GM21619 (cell line): ENCODE data around the gene OXA1L.
"Not testable (repeated sequence)": the region's sequence is repeated elsewhere in the genome, so short reads cannot be mapped to it uniquely, and the experiment has no call there.

Source experiments
- ATAC-seq: cut with Tn5 transposase; IDR thresholded peaks from one replicate; pipeline ENCODE4 v1.9.1; 2021; ENCODE audit not compliant: unreplicated experiment

Gene OXA1L

GRCh38 chr14:22766457-22767322, at the start of gene OXA1L:
Gene OXA1L (plus strand): TSS chr14:22766688. CDS start chr14:22766702, 14 bp downstream.
- peak; percentile 70 for ATAC-seq

DNA sequence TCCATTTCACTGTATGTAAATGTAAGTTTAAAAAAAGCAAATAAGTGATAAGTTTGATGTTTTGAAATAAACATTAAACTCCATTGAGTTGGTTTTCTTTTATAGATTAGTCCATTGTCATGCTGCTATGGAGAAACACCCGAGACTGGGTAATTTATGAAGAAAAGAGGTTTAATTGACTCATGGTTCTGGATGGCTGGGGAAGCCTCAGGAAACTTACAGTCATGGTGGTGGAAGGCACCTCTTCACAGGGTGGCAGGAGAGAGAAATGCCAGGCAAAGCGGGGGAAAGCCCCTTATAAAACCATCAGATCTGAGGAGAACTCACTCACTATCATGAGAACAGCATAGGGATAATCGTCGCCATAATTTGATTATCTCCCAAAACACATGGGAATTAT, 48.4 kb upstream of the OXA1L start:
- no peak for ATAC-seq

DNA sequence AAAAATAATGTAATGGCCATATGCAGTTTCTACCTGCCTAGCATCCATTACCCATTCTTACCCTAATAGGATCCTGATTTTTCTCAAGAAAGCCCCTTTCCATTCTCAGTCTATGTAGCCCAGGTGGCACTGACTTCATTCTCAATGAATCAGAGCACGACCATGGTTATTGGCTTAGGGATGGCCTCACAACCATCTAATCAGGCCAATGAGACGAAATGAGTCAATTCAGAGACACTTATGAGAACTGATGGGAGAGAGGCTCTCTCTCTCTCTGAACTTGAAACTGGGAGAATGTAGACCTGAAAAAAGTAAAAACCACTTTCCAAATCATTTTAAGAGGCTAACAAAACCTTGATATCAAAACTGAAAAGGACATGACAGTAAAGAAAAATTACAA, 45.3 kb upstream of the OXA1L start:
- ATAC-seq: no peak

DNA sequence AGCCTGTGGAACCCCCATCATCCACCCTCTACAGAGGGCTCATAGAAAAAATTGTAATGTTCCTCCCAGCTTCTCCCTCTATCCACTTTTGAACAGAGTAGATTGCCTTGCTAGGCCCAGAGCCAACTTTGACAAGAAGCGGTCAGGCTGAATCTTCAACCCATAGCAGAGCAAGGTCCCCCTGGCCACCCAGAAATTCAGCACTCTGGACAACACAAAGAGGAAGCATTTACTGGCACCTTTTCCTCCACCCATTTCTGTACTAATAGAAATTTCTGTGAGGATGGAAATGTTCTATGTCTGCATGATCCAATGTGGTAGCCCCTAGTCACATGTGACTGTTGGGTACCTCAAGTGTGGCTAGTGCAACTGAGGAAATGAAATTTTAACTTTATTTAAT, 42.7 kb upstream of the OXA1L start:
- ATAC-seq: no peak

GRCh38 chr14:22724847-22725246, 41.6 kb upstream of the OXA1L start:
- not testable (repeated sequence) for ATAC-seq

DNA sequence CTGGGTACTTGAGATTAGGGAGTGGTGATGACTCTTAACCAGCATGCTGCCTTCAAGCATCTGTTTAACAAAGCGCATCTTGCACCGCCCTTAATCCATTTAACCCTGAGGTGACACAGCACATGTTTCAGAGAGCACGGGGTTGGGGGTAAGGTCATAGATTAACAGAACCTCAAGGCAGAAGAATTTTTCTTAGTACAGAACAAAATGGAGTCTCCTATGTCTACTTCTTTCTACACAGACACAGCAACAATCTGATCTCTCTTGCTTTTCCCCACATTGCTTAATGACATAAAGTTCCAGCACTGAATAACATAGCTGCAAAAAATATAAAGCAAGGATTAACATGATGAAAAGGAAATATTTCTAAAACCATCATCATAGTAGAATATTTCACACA, 41.1 kb upstream of the OXA1L start:
- ATAC-seq: not testable (repeated sequence)

DNA sequence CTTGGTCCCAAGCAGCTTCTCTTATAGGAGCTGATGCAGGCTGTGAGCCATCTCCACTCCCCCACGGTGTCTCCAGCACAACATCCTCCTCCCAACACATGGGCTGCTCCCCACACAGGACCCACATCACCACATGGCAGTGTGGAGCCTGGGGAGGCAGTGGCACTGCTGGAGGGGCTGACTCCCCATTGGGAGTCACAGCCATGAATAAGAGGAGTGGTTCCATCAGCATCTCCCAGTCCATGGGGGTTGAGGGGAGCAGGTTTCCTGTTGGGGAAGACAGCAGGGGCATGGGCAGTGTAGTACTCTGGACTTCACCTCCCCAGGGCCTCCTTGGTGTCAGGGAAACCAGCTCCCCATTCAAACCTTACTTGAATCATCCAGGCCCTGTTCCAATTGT, 40.5 kb upstream of the OXA1L start:
- ATAC-seq: no peak

GRCh38 chr14:22732062-22732461, 34.4 kb upstream of the OXA1L start:
- ATAC-seq: not testable (repeated sequence)

DNA sequence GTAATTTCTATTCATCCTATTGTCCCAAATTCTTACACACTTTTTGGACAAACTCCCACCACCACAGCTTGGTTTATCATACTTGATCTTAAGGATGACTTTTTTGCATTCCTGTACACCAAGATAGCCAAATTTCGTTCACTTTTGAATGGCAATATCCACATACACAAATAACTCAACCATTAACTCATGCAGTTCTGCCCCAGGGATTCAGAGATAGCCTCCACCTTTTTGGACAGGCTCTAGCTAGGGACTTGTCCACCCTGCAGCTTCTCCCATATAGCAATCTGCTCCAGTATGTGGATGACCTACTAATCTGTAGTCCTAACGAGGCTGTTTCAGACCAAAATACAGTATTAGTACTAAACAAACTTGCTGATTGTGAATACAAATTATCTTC, 32.7 kb upstream of the OXA1L start:
- ATAC-seq: no peak

- ATAC-seq: no peak
Measured at GRCh38 chr14:22735096-22735495, 31.4 kb upstream of the OXA1L start.

GRCh38 chr14:22736384-22736783, 30.1 kb upstream of the OXA1L start:
- not testable (repeated sequence) for ATAC-seq

- ATAC-seq: peak; percentile 61
Measured at GRCh38 chr14:22737052-22737451, 29.4 kb upstream of the OXA1L start.

DNA sequence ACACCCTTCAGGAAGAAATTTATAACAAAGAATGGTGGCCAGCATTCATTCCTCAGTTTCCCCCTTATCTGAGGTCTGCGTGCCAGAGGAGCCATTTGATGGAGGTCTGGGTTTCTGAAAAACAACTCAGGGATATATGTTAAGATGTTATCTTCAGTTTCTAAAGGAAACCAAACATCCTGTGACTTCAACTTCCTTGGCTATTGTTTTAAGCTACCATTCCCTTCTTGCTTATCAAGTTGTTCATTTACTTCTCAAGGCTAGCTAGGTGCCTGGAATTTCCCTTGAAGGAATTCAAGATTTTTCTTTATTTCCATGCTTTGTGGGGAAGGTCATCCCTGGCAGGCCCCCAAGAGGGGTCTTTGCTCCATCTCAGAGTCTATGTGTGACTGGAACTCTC, 27.1 kb upstream of the OXA1L start:
- no peak for ATAC-seq

DNA sequence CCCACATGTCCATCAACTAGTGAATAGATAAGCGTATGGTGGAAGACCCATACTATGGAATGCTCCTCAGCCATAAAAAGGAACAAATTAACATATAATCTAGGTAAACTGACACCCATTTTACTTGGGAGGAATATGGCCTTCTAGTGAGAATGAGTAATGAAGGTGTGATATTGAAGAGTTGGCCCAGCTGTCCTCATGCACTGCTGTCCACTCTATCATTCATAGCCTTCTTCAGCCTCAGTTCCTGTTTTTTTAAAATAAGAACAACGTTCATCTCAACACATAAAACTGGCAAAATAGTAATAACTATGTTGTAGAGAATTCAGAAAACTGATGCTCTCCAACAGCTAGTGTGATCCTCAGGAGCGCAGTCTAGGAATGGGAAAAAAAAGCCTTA, 26.5 kb upstream of the OXA1L start:
- ATAC-seq: no peak

GRCh38 chr14:22747769-22748168, 18.7 kb upstream of the OXA1L start:
- no peak for ATAC-seq

- no peak for ATAC-seq
Measured at GRCh38 chr14:22748206-22748605, 18.3 kb upstream of the OXA1L start.

DNA sequence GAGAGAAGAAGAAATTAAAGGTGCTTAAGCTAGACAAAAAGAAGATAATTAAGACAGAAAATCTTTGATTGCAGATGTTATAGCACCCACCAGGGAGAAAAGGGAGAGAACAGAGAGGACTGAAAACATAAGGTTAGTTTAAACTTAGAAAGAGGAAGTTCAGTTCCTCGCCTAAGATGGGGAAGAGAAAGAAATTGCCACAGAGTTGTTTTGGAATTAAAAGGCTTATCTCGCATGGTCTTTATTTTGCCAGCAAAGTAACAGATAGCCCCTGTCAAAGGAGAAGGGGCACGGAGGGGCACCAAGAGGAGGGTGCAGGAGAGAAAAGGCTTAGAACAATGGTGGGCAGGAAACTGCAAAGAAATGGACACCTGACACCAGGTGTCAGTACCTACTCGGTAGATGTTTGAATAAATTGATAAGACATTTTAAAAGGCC, 17.8 kb upstream of the OXA1L start:
- no peak for ATAC-seq

DNA sequence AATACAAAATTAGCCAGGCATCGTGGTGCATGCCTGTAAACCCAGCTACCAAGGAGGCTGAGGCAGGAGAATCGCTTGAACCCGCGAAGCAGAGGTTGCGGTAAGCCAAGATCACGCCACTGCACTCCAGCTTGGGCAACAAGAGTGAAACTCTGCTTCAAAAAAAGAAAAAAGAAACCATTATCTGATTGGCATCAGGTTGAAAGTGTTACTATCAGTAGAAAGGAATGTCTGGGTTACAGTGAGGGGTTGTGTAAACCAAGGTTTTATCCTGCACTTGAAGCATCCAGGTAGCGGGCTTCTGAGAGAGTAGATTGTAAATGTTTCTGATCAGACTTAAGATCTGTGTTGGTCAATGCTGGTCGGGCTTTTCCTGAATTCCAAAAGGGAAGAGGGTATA, 14.1 kb upstream of the OXA1L start:
- ATAC-seq: no peak

- no peak for ATAC-seq
Measured at GRCh38 chr14:22753586-22753985, 12.9 kb upstream of the OXA1L start.

GRCh38 chr14:22757972-22758650, 8.4 kb upstream of the OXA1L start:
- not testable (repeated sequence) for ATAC-seq

GRCh38 chr14:22761734-22762133, 4.8 kb upstream of the OXA1L start:
- no peak for ATAC-seq

DNA sequence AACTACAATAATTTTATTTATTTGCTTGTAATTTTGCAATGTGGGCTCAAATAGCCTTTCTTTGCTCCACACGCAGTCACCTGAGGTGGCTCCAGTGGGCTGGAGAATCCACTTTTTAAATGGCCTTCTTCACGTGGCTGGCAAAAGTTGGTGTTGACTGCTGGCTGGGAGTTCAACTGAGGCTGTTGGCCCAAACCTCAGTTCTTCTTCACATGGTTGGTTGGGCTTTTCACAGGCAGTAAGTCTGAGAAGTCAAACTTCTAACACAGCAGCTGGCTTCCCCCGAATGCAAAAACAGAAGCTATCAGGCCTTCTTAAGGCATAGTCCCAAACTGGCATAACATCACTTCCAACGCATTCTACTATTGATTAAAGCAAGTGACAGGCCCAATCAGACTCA, 2.1 kb upstream of the OXA1L start:
- no peak for ATAC-seq

DNA sequence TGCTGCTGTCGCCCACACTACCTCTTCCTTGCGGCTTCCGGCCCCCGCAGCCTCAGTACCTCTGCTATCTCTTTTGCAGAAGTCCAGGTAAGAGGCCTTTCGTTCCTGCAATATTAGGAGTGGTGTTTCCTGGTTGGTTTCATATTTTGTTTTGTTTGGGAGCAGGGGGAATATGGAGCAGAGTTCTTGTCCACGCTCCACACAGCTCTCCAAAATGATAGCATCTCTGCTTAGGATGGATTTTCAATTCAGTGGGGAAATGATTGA, 768 bp downstream of the OXA1L start:
- ATAC-seq: no peak
